Measurements from ENCODE around the gene FHDC1. TPM values are rescaled to one million over a fixed set of nuclear protein-coding genes. Genes with fewer than 3 reads are reported as not detected.

The FHDC1 gene
- total RNA-seq, 5 donors from 2014 or later (not counting 1 experiment from before 2014, with no cell fraction given), result 0.08 to 0.28 (median 0.17) TPM; not detected in 1

GRCh38 chr4:153013202-153013977 is 77.3 kb downstream of the FHDC1 start:
- ChIA-PET POLR2A (no interaction called here), CTCF (no interaction called here)
- Histone ChIP-seq H3K27ac (ENCODE audit: low read length) (no peak overlapping the region), H3K4me3 (ENCODE audit: control insufficient read depth in 1 of 2, extremely low read depth in 1 of 2, low read length in 1 of 2) (no peak overlapping the region), H3K4me1 (ENCODE audit: control insufficient read depth in 1 of 2, extremely low read depth in 1 of 2, insufficient read depth in 2 of 2, low read length in 2 of 2) (no peaks in the 10 kb centered on the region), H3K9me3 (no peaks in the 10 kb centered on the region), H3K27me3 (replicated peaks in 1 of 2; ENCODE audit: control insufficient read depth in 2 of 2, extremely low read depth in 1 of 2, insufficient read depth in 2 of 2, low read length in 1 of 2) (no peaks in the 10 kb centered on the region), H3K36me3 (ENCODE audit: control insufficient read depth in 2 of 2, extremely low read depth in 1 of 2, insufficient read depth in 1 of 2, low read length in 1 of 2) (no peaks in the 10 kb centered on the region)
- H3K4me3 Mint-ChIP-seq, result no peak overlapping the region
- ATAC-seq (replicated peaks in 1 of 4), result no peak
- WGBS (ENCODE audit: insufficient coverage), result 64% methylated on average over 2 of the region's 5 CpGs
- H3K27me3 Mint-ChIP-seq, result no peaks in the 10 kb centered on the region
- H3K36me3 Mint-ChIP-seq, result no peaks in the 10 kb centered on the region
- peaks cover 0 to 13% (median 4%) of the 10 kb centered on the region in 3 donors for H3K9me3 Mint-ChIP-seq
- no peak overlapping the region for H3K27ac Mint-ChIP-seq
- no peaks in the 10 kb centered on the region for H3K4me1 Mint-ChIP-seq
- DNase-seq, result no peak

GRCh38 chr4:153014460-153014859 is 78.3 kb downstream of the FHDC1 start:
- no peak overlapping the region for H3K4me3 ChIP-seq (ENCODE audit: control insufficient read depth in 1 of 2, extremely low read depth in 1 of 2, low read length in 1 of 2)
- DNase-seq (no peak), ATAC-seq (replicated peaks in 1 of 4) (no peak)
- H3K36me3 Mint-ChIP-seq, result no peaks in the 10 kb centered on the region
- CTCF ChIA-PET, result no interaction called here
- no peaks in the 10 kb centered on the region for H3K27me3 Mint-ChIP-seq
- no peak overlapping the region for H3K27ac ChIP-seq (ENCODE audit: low read length)
- POLR2A ChIA-PET, result no interaction called here
- no peaks in the 10 kb centered on the region for H3K27me3 ChIP-seq (replicated peaks in 1 of 2; ENCODE audit: control insufficient read depth in 2 of 2, extremely low read depth in 1 of 2, insufficient read depth in 2 of 2, low read length in 1 of 2)
- H3K9me3 Mint-ChIP-seq, result peaks cover 0 to 13% (median 4%) of the 10 kb centered on the region in 3 donors
- no peak overlapping the region for H3K4me3 Mint-ChIP-seq
- no peaks in the 10 kb centered on the region for H3K4me1 Mint-ChIP-seq
- no peaks in the 10 kb centered on the region for H3K4me1 ChIP-seq (ENCODE audit: control insufficient read depth in 1 of 2, extremely low read depth in 1 of 2, insufficient read depth in 2 of 2, low read length in 2 of 2)
- H3K9me3 ChIP-seq, result no peaks in the 10 kb centered on the region
- H3K27ac Mint-ChIP-seq, result no peak overlapping the region
- no peaks in the 10 kb centered on the region for H3K36me3 ChIP-seq (ENCODE audit: control insufficient read depth in 2 of 2, extremely low read depth in 1 of 2, insufficient read depth in 1 of 2, low read length in 1 of 2)

GRCh38 chr4:153016592-153016991 is 80.5 kb downstream of the FHDC1 start:
- no peak overlapping the region for H3K4me3 ChIP-seq (ENCODE audit: control insufficient read depth in 1 of 2, extremely low read depth in 1 of 2, low read length in 1 of 2)
- no peak overlapping the region for H3K4me3 Mint-ChIP-seq
- DNase-seq, result no peak
- ATAC-seq (replicated peaks in 1 of 4), result no peak
- ChIA-PET CTCF (no interaction called here), POLR2A (no interaction called here)
- peaks cover 0 to 8% of the 10 kb centered on the region in 2 experiments for H3K27me3 ChIP-seq (replicated peaks in 1 of 2; ENCODE audit: control insufficient read depth in 2 of 2, extremely low read depth in 1 of 2, insufficient read depth in 2 of 2, low read length in 1 of 2)
- H3K36me3 Mint-ChIP-seq, result no peaks in the 10 kb centered on the region
- no peak overlapping the region for H3K27ac ChIP-seq (ENCODE audit: low read length)
- H3K9me3 ChIP-seq, result no peaks in the 10 kb centered on the region
- H3K4me1 ChIP-seq (ENCODE audit: control insufficient read depth in 1 of 2, extremely low read depth in 1 of 2, insufficient read depth in 2 of 2, low read length in 2 of 2), result no peaks in the 10 kb centered on the region
- H3K36me3 ChIP-seq (ENCODE audit: control insufficient read depth in 2 of 2, extremely low read depth in 1 of 2, insufficient read depth in 1 of 2, low read length in 1 of 2), result no peaks in the 10 kb centered on the region
- H3K27me3 Mint-ChIP-seq, result no peaks in the 10 kb centered on the region
- H3K9me3 Mint-ChIP-seq, result peaks cover 0 to 6% (median 3%) of the 10 kb centered on the region in 3 donors
- no peaks in the 10 kb centered on the region for H3K4me1 Mint-ChIP-seq
- no CpG with 5 or more reads among the region's 4 CpGs for WGBS (ENCODE audit: insufficient coverage)
- H3K27ac Mint-ChIP-seq, result no peak overlapping the region

- H3K36me3 ChIP-seq (ENCODE audit: control insufficient read depth in 2 of 2, extremely low read depth in 1 of 2, insufficient read depth in 1 of 2, low read length in 1 of 2), result no peaks in the 10 kb centered on the region
- no peak overlapping the region for H3K4me3 Mint-ChIP-seq
- no peak overlapping the region for H3K4me3 ChIP-seq (ENCODE audit: control insufficient read depth in 1 of 2, extremely low read depth in 1 of 2, low read length in 1 of 2)
- H3K4me1 Mint-ChIP-seq, result no peaks in the 10 kb centered on the region
- H3K9me3 ChIP-seq, result no peaks in the 10 kb centered on the region
- H3K27ac ChIP-seq (ENCODE audit: low read length), result no peak overlapping the region
- WGBS (ENCODE audit: insufficient coverage), result no CpG with 5 or more reads among the region's 4 CpGs
- no peak for ATAC-seq (replicated peaks in 1 of 4)
- POLR2A ChIA-PET, result no interaction called here
- peaks cover 0 to 10% of the 10 kb centered on the region in 2 experiments for H3K27me3 ChIP-seq (replicated peaks in 1 of 2; ENCODE audit: control insufficient read depth in 2 of 2, extremely low read depth in 1 of 2, insufficient read depth in 2 of 2, low read length in 1 of 2)
- H3K9me3 Mint-ChIP-seq, result no peaks in the 10 kb centered on the region
- no peak overlapping the region for H3K27ac Mint-ChIP-seq
- no peak for DNase-seq
- H3K4me1 ChIP-seq (ENCODE audit: control insufficient read depth in 1 of 2, extremely low read depth in 1 of 2, insufficient read depth in 2 of 2, low read length in 2 of 2), result no peaks in the 10 kb centered on the region
- no peaks in the 10 kb centered on the region for H3K36me3 Mint-ChIP-seq
- H3K27me3 Mint-ChIP-seq, result no peaks in the 10 kb centered on the region
- CTCF ChIA-PET, result no interaction called here
These were observed 81.9 kb downstream of the FHDC1 start for GRCh38 chr4:153018031-153018430.

DNA sequence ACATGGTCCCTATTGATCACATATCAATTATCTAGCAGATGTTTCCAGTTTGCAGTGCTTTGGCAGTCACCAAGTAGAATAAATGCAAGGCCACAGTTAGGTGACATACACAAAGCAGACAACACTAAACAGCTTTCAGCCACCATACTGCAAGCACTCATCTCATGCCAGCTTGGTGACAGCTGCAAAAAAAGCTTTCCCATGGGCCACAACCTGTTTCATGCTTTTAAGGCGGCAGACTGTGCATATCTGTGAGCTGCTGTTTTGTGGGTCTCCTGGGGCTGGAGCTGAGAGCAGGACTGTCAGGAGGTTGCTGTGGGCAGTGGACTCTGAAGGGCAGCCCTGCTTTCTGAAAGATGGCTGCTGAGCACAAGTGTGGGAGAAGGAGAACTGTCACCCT is 82.6 kb downstream of the FHDC1 start:
- Mint-ChIP-seq H3K36me3 (no peaks in the 10 kb centered on the region), H3K27me3 (no peaks in the 10 kb centered on the region), H3K4me3 (no peak overlapping the region), H3K9me3 (no peaks in the 10 kb centered on the region), H3K4me1 (peaks cover 0 to 2% (median 0%) of the 10 kb centered on the region in 3 donors), H3K27ac (no peak overlapping the region)
- Histone ChIP-seq H3K9me3 (no peaks in the 10 kb centered on the region), H3K36me3 (ENCODE audit: control insufficient read depth in 2 of 2, extremely low read depth in 1 of 2, insufficient read depth in 1 of 2, low read length in 1 of 2) (no peaks in the 10 kb centered on the region), H3K27me3 (replicated peaks in 1 of 2; ENCODE audit: control insufficient read depth in 2 of 2, extremely low read depth in 1 of 2, insufficient read depth in 2 of 2, low read length in 1 of 2) (peaks cover 0 to 10% of the 10 kb centered on the region in 2 experiments), H3K4me3 (ENCODE audit: control insufficient read depth in 1 of 2, extremely low read depth in 1 of 2, low read length in 1 of 2) (no peak overlapping the region), H3K27ac (ENCODE audit: low read length) (no peak overlapping the region), H3K4me1 (ENCODE audit: control insufficient read depth in 1 of 2, extremely low read depth in 1 of 2, insufficient read depth in 2 of 2, low read length in 2 of 2) (no peaks in the 10 kb centered on the region)
- ATAC-seq (replicated peaks in 1 of 4) (no peak), DNase-seq (no peak)
- 100% methylated on average over 1 of the region's 1 CpG for WGBS (ENCODE audit: insufficient coverage)
- POLR2A ChIA-PET, result no interaction called here
- CTCF ChIA-PET, result interaction anchor here in 1 of 2 donors (0.6 kb wide), 1 partner anchor 731 kb away, joined by 3 read pairs; no protein-coding TSS in a partner anchor

GRCh38 chr4:153019906-153020305 is 83.8 kb downstream of the FHDC1 start:
- ChIA-PET CTCF (no interaction called here), POLR2A (no interaction called here)
- H3K27me3 ChIP-seq (replicated peaks in 1 of 2; ENCODE audit: control insufficient read depth in 2 of 2, extremely low read depth in 1 of 2, insufficient read depth in 2 of 2, low read length in 1 of 2), result peaks cover 0 to 14% of the 10 kb centered on the region in 2 experiments
- no peak for ATAC-seq (replicated peaks in 1 of 4)
- no peak overlapping the region for H3K27ac ChIP-seq (ENCODE audit: low read length)
- Mint-ChIP-seq H3K36me3 (no peaks in the 10 kb centered on the region), H3K27ac (no peak overlapping the region), H3K4me1 (peaks cover 4 to 6% (median 5%) of the 10 kb centered on the region in 3 donors), H3K27me3 (no peaks in the 10 kb centered on the region), H3K9me3 (no peaks in the 10 kb centered on the region), H3K4me3 (no peak overlapping the region)
- no peak for DNase-seq
- H3K4me3 ChIP-seq (ENCODE audit: control insufficient read depth in 1 of 2, extremely low read depth in 1 of 2, low read length in 1 of 2), result no peak overlapping the region
- H3K9me3 ChIP-seq, result no peaks in the 10 kb centered on the region
- H3K36me3 ChIP-seq (ENCODE audit: control insufficient read depth in 2 of 2, extremely low read depth in 1 of 2, insufficient read depth in 1 of 2, low read length in 1 of 2), result no peaks in the 10 kb centered on the region
- no peaks in the 10 kb centered on the region for H3K4me1 ChIP-seq (ENCODE audit: control insufficient read depth in 1 of 2, extremely low read depth in 1 of 2, insufficient read depth in 2 of 2, low read length in 2 of 2)
- 94% methylated on average over 3 of the region's 9 CpGs for WGBS (ENCODE audit: insufficient coverage)

All from T-cell (primary cell).